Activated CD4-positive, alpha-beta T cell treated with anti-CD3 and anti-CD28 coated beads for 1 hour (primary cell): ENCODE data around the gene MEF2B.

Experiments
- DNase-seq: peaks from one replicate; pipeline ENCODE4 v3.0.0-alpha.2; 2020

Gene MEF2B

DNA sequence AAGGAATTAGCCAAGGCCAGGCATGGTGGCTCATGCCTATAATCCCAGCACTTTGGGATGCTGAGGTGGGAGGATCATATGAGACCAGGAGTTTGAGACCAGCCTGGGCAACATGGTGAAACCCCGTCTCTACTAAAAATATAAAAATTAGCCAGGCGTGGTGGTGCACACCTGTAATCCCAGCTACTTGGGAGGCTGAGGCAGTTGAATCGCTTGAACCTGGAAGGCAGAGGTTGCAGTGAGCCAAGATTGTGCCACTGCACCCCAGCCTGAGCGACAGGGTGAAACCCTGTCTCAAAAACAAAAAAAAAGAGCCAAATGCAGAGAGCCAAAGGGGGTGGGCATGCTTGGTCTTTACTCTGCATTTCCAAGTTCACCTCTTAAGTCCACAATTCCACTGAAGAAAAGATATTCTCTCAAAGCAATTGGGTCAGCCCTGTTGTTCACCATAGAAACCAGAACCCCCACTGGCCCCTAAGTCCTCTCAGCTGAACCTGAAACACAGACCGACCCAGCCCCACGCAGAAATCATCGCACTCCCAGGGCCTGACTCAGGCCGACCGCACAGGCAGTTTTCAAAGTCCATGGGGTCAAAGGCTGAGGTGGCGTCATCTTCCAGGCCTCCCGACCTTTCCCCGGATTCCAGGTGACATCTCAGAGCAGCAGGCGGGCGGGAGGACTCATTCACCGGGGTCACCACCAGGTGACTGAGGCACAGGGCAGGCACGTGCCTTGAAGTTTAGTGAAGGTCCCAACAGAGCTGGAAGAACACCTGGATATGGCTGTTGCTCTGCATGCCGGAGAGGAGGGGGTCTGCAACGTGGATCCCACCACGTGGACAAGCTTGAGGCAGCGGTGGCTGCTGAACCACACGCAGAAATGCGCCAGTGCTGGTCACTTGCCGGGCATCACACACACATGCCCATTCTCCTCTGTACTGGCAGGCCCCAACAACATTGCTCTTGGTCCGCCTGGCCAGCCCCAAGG is 73.1 kb downstream of the MEF2B start:
- no peak for DNase-seq

GRCh38 chr19:19095691-19096090 is 74.4 kb downstream of the MEF2B start:
- DNase-seq: no peak
